GM12865 (cell line): ENCODE measurements around the gene EEFSEC.

Experiments
- DNase-seq: peaks from one replicate; pipeline ENCODE4 v3.0.0; 2010; ENCODE audit warnings: low read depth
- H3K4me3 ChIP-seq: 2 replicates; pipeline ENCODE4 v1.5.1; 2011; ENCODE audit warnings: mild to moderate bottlenecking, low read depth, low read length, control low read depth
- CTCF ChIP-seq: IDR thresholded peaks from 2 replicates; pipeline ENCODE4 v1.5.1; 2011; ENCODE audit warnings: low read length, control low read depth, low read depth, inconsistent platforms; ENCODE audit not compliant: insufficient read depth; ENCODE audit errors: missing control alignments

EEFSEC gene

GRCh38 chr3:128380719-128381118, 227.4 kb downstream of the EEFSEC start:
- TF ChIP-seq CTCF: no peak
- DNase-seq: no peak
- H3K4me3 ChIP-seq: no peak overlapping the region

GRCh38 chr3:128381609-128382008, 228.3 kb downstream of the EEFSEC start:
- no peak for DNase-seq

GRCh38 chr3:128382221-128382807, 229.0 kb downstream of the EEFSEC start:
- H3K4me3 ChIP-seq: no peak overlapping the region
- TF ChIP-seq CTCF: no peak
- no peak for DNase-seq

More at GRCh38 chr3:128381609-128382008, 228.3 kb downstream of the EEFSEC start:
- TF ChIP-seq CTCF: no peak
- H3K4me3 ChIP-seq: no peak overlapping the region

- DNase-seq: no peak
- H3K4me3 ChIP-seq: no peak overlapping the region
Observed at GRCh38 chr3:128383316-128384235, 230.3 kb downstream of the EEFSEC start.

GRCh38 chr3:128385080-128385832, 232.0 kb downstream of the EEFSEC start:
- H3K4me3 ChIP-seq: no peak overlapping the region
- TF ChIP-seq CTCF: no peak
- no peak for DNase-seq

More at GRCh38 chr3:128383316-128384235, 230.3 kb downstream of the EEFSEC start:
- TF ChIP-seq CTCF: no peak

GRCh38 chr3:128388932-128389331, 235.7 kb downstream of the EEFSEC start:
- no peak for DNase-seq
- no peak for TF ChIP-seq CTCF
- H3K4me3 ChIP-seq: no peak overlapping the region
